PC-9 (cell line): ENCODE data around the gene SLC8A2. TPM values are rescaled to one million over a fixed set of nuclear protein-coding genes. Genes with fewer than 3 reads are reported as not detected.

Experiments
- BruUV-seq: library from RNA; stranded (reverse); fragments of 400-500 nt; replicated peaks from 2 replicates; lab custom pipeline; 2021; lab: Mats Ljungman, UMichigan
- CTCF ChIA-PET: fragments of 300-600 bp; sonication (Branson Sonifier 250); formaldehyde crosslinking; loops from one replicate; lab custom pipeline; 2022; ENCODE audit warnings: antibody characterized with exemption; lab: Charles Lee
- POLR2A ChIA-PET: fragments of 300-600 bp; sonication (Branson Sonifier 250); formaldehyde crosslinking; loops from one replicate; lab custom pipeline; 2022; ENCODE audit warnings: antibody characterized with exemption; ENCODE audit not compliant: unreplicated experiment; lab: Charles Lee
- DNase-seq, 2 experiments: peaks; one replicate each; pipeline versions ENCODE4 v3.0.0 to v3.0.0-alpha.2; 2015 to 2022; ENCODE audit warnings: mixed read lengths in 1 of 2
- H2AFZ ChIP-seq: fragments of 200-600 bp; sonication (generic); 2 replicates; pipeline ENCODE4 v1.8.1; 2017; ENCODE audit warnings: antibody characterized with exemption
- H3F3A ChIP-seq: fragments of 200-600 bp; sonication (generic); 2 replicates; pipeline ENCODE4 v1.8.1; 2017; ENCODE audit warnings: antibody characterized with exemption, mild to moderate bottlenecking, low read depth; ENCODE audit not compliant: insufficient read depth
- H3K27ac ChIP-seq: fragments of 200-600 bp; sonication (generic); 2 replicates; pipeline ENCODE4 v1.6.1; 2016; ENCODE audit warnings: mixed run types
- H3K27me3 ChIP-seq: fragments of 200-600 bp; sonication (generic); 2 replicates; pipeline ENCODE4 v1.6.1; 2016; ENCODE audit warnings: low read depth, mixed run types; ENCODE audit not compliant: insufficient read depth
- H3K36me3 ChIP-seq: fragments of 200-600 bp; sonication (generic); 2 replicates; pipeline ENCODE4 v1.6.1; 2016; ENCODE audit warnings: low read depth, mixed run types
- H3K4me1 ChIP-seq: fragments of 200-600 bp; sonication (generic); replicated peaks from 2 replicates; pipeline ENCODE4 v1.6.1; 2016; ENCODE audit warnings: mixed run types; ENCODE audit not compliant: insufficient read depth
- H3K4me2 ChIP-seq: fragments of 200-600 bp; sonication (generic); 2 replicates; pipeline ENCODE4 v1.6.1; 2017; ENCODE audit warnings: mixed run types
- H3K4me3 ChIP-seq: fragments of 200-600 bp; sonication (generic); 2 replicates; pipeline ENCODE4 v1.6.1; 2016; ENCODE audit warnings: mixed run types
- H3K79me2 ChIP-seq: fragments of 200-600 bp; sonication (generic); 2 replicates; pipeline ENCODE4 v1.6.1; 2017; ENCODE audit warnings: low read depth, mixed run types
- H3K9me2 ChIP-seq: fragments of 200-600 bp; sonication (generic); 2 replicates; pipeline ENCODE4 v1.8.1; 2017; ENCODE audit warnings: mild to moderate bottlenecking; ENCODE audit not compliant: insufficient read depth
- H3K9me3 ChIP-seq: fragments of 200-600 bp; sonication (generic); 2 replicates; pipeline ENCODE4 v1.8.1; 2016; ENCODE audit warnings: low read depth; ENCODE audit not compliant: insufficient read depth
- H4K20me1 ChIP-seq: fragments of 200-600 bp; sonication (generic); 2 replicates; pipeline ENCODE4 v1.8.1; 2017; ENCODE audit not compliant: insufficient read depth
- EZH2 ChIP-seq: fragments of 200-600 bp; sonication (generic); IDR thresholded peaks from 2 replicates; pipeline ENCODE4 v1.8.0; 2017; ENCODE audit warnings: antibody characterized with exemption, low read depth
- intact Hi-C: fragments of 100-400 bp; cut with micrococcal nuclease; formaldehyde crosslinking; loops from one replicate; pipeline ENCODE4 v1.10.0; 2022; ENCODE audit not compliant: unreplicated experiment
- total RNA-seq: library from RNA; stranded (reverse); gene quantifications from 2 replicates; pipeline ENCODE4 v1.2.3, GENCODE V29; 2021
- TF ChIP-seq, protein P1 (sequence below): fragments of 200-600 bp; sonication (generic); conservative IDR thresholded peaks from 2 replicates; pipeline ENCODE4 v1.6.1; 2017; ENCODE audit warnings: mixed run types, antibody characterized with exemption, mild to moderate bottlenecking, moderate library complexity

Gene SLC8A2
- total RNA-seq, 1 experiment from 2014 or later, result not detected

DNA sequence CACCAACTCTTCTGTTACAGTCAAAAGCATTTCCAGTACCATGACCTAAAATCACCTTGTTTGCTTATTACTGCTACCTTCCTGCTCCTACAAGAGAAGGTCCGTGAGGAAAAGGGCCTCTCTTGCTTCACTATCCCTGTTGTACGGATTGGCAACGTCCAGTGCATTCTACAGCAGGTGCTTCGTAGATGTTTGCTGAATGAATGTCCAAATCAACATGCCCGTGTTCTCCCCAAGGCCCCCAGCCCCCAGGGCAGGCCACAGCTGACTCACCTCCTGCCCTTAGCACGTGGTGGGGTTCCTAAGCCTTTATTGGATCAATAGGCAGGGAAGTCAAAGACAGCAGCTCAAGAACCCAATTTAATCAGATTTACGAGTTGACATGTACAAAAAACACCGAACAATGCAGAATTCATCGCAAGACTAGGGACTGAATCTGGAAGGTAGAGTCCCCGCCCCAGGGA, 48.7 kb upstream of the SLC8A2 start:
- H3K9me3 ChIP-seq, result no peaks in the 10 kb centered on the region
- H3K36me3 ChIP-seq, result no peaks in the 10 kb centered on the region
- no peaks in the 10 kb centered on the region for H3K9me2 ChIP-seq
- H2AFZ ChIP-seq, result no peak overlapping the region
- H3K4me2 ChIP-seq, result no peak overlapping the region
- H4K20me1 ChIP-seq, result no peaks in the 10 kb centered on the region
- ChIA-PET POLR2A (no interaction called here), CTCF (interaction anchor here (0.6 kb wide), 1 partner anchor 147 kb away, joined by 4 read pairs; no protein-coding TSS in a partner anchor)
- TF ChIP-seq, protein P1, sequence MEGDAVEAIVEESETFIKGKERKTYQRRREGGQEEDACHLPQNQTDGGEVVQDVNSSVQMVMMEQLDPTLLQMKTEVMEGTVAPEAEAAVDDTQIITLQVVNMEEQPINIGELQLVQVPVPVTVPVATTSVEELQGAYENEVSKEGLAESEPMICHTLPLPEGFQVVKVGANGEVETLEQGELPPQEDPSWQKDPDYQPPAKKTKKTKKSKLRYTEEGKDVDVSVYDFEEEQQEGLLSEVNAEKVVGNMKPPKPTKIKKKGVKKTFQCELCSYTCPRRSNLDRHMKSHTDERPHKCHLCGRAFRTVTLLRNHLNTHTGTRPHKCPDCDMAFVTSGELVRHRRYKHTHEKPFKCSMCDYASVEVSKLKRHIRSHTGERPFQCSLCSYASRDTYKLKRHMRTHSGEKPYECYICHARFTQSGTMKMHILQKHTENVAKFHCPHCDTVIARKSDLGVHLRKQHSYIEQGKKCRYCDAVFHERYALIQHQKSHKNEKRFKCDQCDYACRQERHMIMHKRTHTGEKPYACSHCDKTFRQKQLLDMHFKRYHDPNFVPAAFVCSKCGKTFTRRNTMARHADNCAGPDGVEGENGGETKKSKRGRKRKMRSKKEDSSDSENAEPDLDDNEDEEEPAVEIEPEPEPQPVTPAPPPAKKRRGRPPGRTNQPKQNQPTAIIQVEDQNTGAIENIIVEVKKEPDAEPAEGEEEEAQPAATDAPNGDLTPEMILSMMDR, result no peak
- TF ChIP-seq EZH2, result no peak
- H3K27ac ChIP-seq, result no peak overlapping the region
- no TSS peak for BruUV-seq
- DNase-seq, result no peak
- no peaks in the 10 kb centered on the region for H3K79me2 ChIP-seq
- no peaks in the 10 kb centered on the region for H3K27me3 ChIP-seq
- H3F3A ChIP-seq, result no peaks in the 10 kb centered on the region
- H3K4me3 ChIP-seq, result no peak overlapping the region
- 0 out of 2 replicates have a peak, but pooled peaks cover 4% of the 10 kb centered on the region for H3K4me1 ChIP-seq
- intact Hi-C loops, result no loop called here

DNA sequence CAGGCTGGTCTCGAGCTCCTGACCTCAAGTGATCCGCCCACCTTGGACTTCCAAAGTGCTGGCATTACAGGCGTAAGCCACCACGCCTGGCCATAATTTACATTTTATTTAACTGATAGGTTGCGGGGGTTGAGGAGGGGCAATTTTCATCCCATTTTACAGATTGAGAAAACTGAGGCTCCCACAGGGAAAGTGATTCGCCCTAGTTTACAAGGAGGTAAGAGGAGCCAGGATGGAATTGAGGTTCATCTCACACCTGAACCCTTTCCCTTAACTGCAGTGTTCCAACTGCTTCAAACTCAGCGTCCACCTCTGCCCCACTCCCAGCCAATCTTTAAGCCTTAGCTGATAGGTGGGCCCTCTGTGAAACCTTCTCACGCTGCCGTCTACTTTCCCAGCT, 47.2 kb upstream of the SLC8A2 start:
- BruUV-seq, result no TSS peak
- POLR2A ChIA-PET, result no interaction called here

DNA sequence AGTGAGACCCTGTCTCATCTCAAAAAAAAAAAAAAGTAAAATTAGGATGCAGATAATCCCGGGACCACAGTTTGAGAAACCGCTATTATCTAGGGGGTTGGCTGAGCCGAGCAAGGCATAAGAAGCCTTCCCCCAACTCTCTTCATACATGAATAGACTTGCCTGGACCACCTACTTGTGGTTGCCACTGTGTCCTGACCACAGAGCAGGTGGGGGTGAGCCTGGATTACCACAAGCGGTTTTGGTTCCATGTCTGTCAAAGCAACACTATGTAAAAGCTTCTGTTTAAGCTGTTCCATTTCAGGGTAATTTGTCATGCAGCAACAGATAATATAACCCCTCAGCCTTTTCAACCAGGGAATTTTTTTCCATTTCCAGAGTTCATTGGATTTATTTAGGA, 46.4 kb upstream of the SLC8A2 start:
- Histone ChIP-seq H3K4me1 (peaks cover 6% of the 10 kb centered on the region), H2AFZ (no peak overlapping the region), H3K27me3 (no peaks in the 10 kb centered on the region), H3K36me3 (no peaks in the 10 kb centered on the region), H4K20me1 (no peaks in the 10 kb centered on the region), H3K79me2 (peaks cover 16% of the 10 kb centered on the region), H3K9me3 (no peaks in the 10 kb centered on the region), H3K4me2 (no peak overlapping the region), H3K4me3 (no peak overlapping the region), H3K9me2 (no peaks in the 10 kb centered on the region), H3F3A (no peaks in the 10 kb centered on the region), H3K27ac (no peak overlapping the region)
- TF ChIP-seq, protein P1, result no peak
- TF ChIP-seq EZH2, result no peak
- no peak for DNase-seq
- intact Hi-C loops, result loop anchor here (10.0 kb wide), 1 partner anchor 363 kb away; no protein-coding TSS in a partner anchor
- POLR2A ChIA-PET, result no interaction called here
- CTCF ChIA-PET, result no interaction called here
- BruUV-seq, result no TSS peak

More for the DNA sequence above, 47.2 kb upstream of the SLC8A2 start:
- Histone ChIP-seq H3K9me2 (no peaks in the 10 kb centered on the region), H3K27ac (no peak overlapping the region), H3K9me3 (no peaks in the 10 kb centered on the region), H3K79me2 (peaks cover 9% of the 10 kb centered on the region), H3K36me3 (no peaks in the 10 kb centered on the region), H3K4me2 (no peak overlapping the region), H3K27me3 (no peaks in the 10 kb centered on the region), H2AFZ (no peak overlapping the region), H3F3A (no peaks in the 10 kb centered on the region), H3K4me1 (0 out of 2 replicates have a peak, but pooled peaks cover 4% of the 10 kb centered on the region), H4K20me1 (no peaks in the 10 kb centered on the region), H3K4me3 (no peak overlapping the region)
- intact Hi-C loops, result loop anchor here (10.0 kb wide), 1 partner anchor 364 kb away; no protein-coding TSS in a partner anchor
- CTCF ChIA-PET, result interaction anchor here (0.6 kb wide), 1 partner anchor 193 kb away, joined by 12 read pairs; no protein-coding TSS in a partner anchor
- DNase-seq, result no peak
- TF ChIP-seq, protein P1, result no peak
